C4-2B (cell line): ENCODE results near the gene OR6C74.

Source experiments
- CTCF ChIP-seq: fragments of 450-650 bp; conservative IDR thresholded peaks from 2 replicates; pipeline ENCODE4 v1.5.1; 2017; ENCODE audit warnings: mild to moderate bottlenecking
- ZFX ChIP-seq: fragments of 450-650 bp; IDR thresholded peaks from 2 replicates; pipeline ENCODE4 v1.6.1; 2017

- no peak for TF ChIP-seq CTCF
- TF ChIP-seq ZFX: no peak
Measured at GRCh38 chr12:55289999-55290398, 45.6 kb downstream of the OR6C74 start.
